ENCODE data around the gene TP53I3.

- TF ChIP-seq CTCF (conservative IDR thresholded peaks at IDR 0.05; ENCODE audit: low read length) (no peak), EZH2phosphoT487 (IDR thresholded peaks at IDR 0.05; ENCODE audit: borderline replicate concordance, low read depth, low read length) (no peak)
Observed at GRCh38 chr2:24105816-24106215, 21.2 kb upstream of the TP53I3 start.
